NCI-H510A (cell line): ENCODE measurements around the gene GALK2.
"Not testable (repeated sequence)": the region's sequence is repeated elsewhere in the genome, so short reads cannot be mapped to it uniquely, and the experiment has no call there.

ENCODE experiments used
- DNase-seq: peaks from one replicate; lab custom pipeline; 2025; lab: John Stamatoyannopoulos, UW

GALK2 gene

DNA sequence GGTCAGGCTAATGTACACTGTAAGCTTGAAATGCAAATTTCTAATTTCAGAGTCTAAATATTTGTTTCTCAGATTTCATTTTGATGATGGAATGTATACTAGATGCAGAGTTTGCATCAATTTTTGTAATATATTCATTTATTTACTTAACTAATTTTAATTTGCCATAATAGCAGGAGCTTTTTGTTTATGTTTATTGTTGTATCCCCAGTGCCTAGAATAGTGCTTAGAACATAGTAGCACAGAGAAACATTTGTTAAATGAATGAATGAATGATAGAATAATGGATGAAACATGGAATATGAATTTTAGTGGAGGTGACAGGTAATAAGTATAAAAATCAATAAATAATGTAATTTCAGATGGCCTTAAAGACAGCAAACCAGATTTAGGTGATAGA, 5.2 kb upstream of the GALK2 start:
- no peak for DNase-seq

DNA sequence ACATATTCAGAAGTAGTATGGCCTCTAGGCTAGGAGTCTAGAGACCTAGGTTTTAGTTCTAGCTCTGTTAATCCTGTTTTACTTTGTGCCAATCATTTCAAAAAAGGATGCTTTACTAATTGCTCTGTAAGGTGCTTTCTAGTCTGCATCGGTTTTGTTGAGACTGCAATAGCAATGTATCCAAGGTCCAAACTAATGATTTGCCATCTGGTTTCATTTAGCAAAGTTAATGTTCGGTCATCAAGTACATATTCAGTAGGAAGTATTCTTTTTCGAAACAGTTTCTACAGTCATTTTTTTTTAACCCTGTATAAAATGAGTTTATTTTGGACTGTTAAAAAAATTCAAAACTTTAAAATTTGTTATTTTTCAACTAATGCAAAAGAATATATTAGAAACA, 2.0 kb upstream of the GALK2 start:
- no peak for DNase-seq

DNA sequence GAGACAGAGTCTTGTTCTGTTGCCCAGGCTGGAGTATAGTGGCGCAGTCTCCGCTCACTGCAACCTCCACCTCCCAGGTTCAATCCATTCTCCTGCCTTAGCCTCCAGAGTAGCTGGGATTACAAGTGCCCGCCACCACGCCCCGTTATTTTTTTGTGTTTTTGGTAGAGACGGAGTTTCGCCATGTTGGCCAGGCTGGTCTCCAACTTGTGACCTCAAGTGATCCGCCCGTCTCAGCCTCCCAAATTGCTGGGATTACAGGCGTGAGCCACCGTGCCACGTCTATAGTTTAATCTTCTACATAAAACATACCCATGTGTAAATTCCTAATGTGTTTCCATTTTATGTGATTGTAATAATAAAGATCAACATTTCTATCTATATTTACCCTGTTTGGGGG, 1.7 kb downstream of the GALK2 start:
- DNase-seq, result no peak

DNA sequence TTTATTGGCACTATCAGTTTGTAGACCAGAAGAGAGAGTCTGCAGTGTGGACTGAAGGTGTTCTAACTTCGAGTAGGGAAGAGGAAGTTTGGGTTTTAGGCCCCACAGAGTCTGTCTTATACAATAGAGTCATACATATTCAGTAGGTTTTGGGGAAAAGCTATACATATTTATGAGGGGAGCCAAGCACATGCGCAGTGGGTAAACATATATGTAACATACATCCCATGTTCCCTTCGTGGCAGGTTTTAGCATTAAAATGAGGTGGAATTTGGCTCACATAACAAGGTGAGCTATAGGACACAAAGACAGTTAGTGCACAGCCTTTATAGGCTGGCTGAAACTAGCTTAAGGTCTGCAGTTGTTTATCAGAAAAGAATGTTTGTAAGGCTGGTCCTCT, 4.9 kb downstream of the GALK2 start:
- DNase-seq, result no peak

DNA sequence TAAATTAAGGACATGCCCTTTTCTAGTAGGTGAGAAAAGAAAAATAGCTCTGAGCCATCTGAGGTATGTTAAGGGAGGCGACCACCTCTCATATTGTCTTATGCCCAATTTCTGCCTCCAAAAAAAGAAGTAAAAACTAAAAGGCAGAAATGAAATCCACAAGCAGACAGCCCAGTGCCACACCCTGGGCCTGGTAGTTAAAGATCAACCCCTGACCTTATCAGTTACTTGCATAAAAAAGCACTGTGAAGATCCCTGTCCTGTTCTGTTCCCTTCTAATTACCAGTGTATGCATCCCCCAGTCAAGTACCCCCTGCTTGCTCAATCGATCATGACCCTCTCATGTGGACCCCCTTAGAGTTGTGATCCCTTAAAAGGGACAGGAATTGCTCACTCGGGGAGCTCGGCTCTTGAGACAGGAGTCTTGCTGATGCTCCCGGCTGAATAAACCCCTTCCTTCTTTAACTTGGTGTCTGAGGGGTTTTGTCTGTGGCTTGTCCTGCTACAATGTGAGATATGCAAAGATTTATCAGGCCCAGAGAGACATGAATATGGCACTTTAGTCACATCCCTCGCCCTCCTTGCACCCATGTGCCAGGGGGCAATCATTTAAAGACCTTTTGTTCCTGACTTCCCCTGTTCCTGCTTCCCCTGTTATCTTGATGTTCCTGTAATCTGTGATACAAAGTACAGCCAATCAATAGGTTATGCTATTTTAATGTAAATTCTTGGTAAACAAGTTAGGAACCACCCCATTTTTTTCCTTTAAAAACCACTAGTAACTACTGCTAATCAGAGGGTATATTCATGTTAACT, 5.7 kb downstream of the GALK2 start:
- not testable (repeated sequence) for DNase-seq

DNA sequence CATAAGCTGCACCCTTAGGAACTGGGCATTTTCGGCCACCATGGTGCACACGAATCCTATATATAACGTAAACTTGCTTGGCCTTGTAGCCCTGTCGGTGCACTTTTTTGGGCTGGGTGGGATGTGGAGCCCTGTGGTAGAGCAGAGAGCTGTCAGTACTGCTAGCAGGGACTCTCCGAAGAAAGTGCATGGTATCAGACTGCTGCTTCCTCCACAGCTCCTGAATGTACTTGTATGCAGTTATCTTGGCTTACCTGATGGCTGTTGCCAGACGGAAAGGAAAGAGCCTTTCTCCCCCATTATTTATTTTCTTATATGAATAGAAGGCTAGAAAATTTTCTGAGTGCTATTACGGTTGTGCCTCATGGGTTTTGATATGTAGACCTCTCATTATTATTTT, 8.4 kb downstream of the GALK2 start:
- no peak for DNase-seq

DNA sequence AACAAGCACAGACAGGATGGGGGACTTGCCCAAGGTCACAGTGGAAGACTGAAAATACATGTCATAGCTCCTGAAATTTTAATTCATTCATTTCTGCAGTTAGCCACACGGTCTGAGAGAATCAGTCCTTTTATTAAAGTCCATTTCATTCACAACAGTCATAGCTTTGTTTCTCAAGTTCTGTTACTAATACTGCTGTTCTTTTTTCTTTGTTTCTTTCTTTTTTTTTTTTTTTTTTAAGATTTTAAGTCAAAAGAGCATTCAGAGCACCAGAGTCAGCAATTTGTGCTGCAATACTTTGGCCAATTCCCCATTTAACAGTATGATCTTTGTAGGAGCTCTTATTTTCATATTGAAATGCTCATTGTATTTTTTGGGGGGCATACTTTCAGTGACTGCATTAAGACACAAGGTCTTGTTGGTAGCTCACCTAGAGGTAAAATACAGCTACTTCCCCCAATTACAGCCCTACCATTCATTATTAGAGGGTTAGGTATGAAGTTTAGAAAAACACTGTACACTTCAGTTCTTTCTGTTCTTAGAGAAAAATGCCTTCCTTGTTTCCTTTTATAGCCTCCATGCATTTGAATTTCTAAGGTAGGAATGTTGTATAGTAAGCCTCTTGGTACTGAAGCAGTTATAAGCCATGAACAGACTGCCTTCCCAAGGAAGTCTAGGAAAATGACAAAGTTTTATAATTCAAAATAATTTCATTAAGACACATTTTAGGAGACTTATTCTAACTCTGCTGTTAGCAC, 9.6 kb downstream of the GALK2 start:
- no peak for DNase-seq

DNA sequence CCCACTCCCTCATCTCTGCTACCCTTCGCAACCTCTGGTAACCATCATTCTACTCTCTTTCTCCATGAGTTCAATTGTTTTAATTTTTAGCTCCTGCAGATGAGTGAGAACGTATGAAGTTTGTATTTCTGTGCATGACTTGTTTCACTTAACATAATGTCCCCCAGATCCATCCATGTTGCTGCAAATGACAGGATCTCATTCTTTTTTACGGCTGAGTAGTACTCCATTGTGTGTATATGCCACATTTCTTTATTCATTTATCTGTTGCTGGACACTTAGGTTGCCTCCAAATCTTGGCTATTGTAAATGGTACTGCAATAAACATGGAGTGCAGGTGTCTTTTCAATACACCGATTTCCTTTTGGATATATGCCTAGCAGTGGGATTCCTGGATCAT, 12.1 kb downstream of the GALK2 start:
- DNase-seq, result no peak

DNA sequence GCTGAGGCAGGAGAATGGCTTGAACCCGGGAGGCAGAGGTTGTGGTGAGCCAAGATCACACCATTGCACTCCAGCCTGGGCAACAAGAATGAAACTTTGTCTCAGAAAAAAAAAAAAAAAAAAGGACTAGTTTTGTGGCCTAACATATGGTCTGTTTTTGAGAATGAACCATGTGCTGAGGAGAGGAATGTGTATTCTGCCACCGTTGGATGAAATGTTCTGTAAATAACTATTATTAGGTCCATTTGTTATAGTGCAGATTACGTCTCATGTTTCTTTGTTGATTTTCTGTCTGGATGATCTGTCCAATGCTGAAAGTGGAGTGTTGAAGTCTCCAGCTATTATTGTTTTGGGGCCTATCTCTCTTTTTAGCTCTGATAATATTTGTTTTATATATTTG, 13.7 kb downstream of the GALK2 start:
- not testable (repeated sequence) for DNase-seq

DNA sequence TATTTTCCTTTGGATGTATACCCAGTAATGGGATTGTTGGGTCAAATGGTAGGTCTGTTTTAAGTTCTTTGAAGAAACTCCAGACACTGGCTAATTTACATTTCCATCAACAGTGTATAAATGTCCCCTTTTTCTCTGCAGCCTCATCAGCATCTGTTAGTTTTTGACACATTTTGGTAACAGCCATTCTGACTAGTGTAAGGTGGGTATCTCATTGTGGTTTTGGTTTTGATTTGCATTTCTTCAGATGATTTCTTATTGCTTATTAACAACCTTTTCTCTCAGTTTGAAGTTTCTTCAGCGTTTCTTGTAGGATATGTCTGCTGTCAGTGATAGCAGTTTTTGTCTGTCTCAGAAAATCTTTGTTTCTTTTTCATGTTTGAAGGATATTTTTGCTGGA, 15.4 kb downstream of the GALK2 start:
- no peak for DNase-seq

DNA sequence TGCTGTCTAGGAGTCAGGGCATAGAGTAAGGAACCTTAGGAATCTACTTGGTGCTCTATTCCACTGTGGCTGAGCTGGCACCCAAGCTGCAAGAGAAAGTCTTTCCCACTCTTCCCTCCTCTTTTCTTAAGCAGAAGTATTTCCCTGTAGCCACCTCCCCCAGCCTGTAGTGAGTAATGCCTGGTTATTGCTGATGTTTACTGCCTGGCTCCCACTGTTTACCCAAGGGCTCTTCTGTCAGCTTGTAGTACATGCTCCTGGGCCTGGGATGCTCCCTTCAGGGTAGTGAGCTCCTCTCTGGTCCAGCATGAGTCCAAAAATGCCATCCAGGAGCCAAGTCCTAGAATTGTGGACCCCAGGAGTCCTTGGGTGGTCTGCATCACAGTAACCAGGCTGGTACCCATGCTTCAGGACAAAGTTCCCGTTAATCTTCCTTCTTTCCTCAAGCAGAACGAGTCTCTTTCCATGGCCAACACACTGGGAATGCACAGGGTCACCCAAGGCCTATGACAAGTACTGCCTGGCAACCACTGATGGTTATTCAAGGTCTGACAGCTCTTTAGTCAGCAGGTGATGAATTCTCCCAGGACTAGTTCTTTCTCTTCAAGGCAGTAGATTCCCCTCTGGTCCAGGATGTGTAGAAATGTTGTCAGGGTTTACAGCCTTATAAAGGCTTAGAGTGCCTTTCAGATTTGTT, 17.6 kb downstream of the GALK2 start:
- DNase-seq, result no peak

DNA sequence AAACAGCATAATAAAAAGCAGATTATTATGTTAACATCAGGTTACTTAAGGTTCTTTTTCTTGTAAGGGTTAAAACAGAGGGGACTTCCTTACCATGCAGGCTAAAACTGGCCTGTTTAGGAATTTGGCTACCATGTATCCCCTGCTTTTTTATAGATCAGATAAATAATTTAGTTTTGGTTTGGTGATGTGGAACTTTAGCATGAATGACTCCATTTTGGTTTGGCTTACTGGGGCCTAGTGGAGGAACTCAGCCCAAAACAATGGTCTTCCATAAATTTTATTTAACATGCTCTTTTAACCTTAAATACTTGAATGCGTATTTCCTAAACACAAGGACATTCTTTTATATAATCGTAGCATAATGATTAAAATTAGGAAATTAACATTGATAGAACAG, 18.9 kb downstream of the GALK2 start:
- DNase-seq, result no peak

DNA sequence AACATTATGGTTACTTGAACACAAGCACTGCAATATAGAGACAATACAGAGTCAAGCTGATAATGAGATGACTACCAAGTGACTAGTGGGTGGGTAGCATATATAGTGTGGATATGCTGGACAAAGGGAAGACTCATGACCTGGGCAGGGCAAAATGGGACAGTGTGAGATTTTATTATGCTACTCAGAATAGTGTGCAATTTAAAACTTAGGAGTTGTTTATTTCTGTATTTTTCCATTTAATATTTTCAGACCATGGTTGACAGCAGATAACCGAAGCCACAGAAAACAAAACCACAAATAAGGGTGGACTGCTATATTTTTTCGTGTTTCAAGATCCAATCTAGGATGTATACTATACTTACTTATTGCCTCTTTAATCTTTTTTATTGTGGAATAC, 19.6 kb downstream of the GALK2 start:
- no peak for DNase-seq

DNA sequence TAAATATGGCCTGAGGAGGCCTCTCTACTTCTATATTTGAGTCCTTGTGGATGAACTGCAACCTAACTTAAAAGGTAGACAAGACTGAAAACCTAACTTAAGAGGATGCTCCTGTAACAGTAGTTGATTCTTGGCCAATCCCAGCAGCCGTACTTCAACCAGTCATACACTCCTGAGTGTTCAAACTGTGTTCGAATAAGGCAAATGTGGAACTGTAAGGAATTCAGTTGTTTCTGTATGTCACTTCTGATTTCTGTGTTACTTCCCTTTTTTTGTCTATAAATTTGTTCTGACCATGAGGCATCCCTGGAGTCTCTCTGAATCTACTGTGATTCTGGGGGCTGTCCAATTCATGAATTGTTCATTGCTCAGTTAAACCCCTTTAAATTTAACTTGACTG, 20.5 kb downstream of the GALK2 start:
- no peak for DNase-seq

DNA sequence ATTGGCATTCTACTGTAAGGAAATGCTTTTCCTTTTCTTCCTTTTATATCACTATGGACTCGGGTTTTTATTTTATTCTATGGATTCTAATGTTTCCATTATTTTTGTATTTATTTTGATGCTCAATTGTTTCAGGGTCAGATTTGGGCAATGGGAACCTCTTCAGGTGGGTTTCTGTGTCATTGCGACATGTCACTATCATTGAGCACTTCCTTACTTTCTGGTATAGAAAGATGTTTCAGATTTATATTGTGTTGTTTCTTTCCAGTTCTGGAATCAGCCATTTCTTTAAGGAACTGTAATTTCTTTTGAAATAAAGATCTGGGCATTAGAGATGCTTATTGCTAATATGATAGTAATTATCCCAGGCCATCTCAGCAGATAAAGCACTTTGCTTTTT, 21.8 kb downstream of the GALK2 start:
- no peak for DNase-seq

DNA sequence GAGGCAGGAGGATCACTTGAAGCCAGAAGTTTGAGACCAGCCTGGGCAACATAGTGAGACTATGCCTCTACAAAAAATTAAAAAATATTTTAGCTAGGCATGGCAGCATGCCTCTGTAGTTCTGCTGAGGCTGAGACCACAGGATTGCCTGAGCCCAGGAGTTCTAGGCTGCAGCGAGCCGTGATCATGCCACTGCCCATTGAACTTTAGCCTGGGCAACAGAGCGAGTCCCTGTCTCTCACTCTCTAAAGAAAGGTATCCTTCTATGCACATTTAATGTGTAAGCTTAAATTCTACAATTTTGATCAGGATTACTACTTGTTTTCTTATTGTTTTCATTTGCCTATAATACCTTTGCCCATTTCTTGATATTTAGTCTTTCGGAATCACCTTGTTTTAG, 26.8 kb downstream of the GALK2 start:
- DNase-seq, result no peak

DNA sequence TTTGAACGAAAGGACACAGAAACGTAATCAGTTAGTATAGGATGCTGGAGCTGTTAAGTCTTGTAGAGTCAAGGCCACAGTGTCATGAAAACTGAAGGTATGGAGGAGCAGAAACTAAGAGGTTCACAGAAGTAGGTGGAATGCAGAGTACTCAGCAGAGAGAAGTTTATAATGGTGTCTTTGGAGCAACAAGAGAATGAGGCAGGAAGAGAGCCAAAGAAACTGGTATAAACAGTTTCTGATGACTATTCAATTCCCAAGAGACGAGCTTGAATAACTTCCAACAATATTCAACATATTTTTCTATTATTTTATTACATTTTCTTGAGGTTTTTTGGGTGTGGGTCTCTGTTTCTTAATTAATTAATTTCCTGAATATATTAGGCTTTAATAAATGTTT, 29.6 kb downstream of the GALK2 start:
- no peak for DNase-seq

DNA sequence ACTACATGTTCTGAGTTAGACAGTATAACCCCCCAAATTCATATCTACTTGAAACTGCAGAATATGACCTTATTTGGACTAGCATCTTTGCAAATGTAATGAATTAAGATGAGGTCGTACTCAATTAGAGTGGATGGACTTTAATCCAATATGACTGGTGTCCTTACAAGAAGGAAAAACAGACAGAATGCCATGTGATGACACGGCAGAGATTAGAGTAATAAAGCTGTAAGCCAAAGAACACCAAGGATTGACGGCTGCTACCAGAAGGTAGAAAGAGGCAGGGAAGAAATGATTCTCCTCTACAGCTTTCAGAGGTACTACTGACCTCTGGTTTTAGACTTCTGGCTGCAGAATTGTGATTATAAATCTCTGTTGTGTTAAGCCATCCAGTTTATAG, 30.3 kb downstream of the GALK2 start:
- no peak for DNase-seq

DNA sequence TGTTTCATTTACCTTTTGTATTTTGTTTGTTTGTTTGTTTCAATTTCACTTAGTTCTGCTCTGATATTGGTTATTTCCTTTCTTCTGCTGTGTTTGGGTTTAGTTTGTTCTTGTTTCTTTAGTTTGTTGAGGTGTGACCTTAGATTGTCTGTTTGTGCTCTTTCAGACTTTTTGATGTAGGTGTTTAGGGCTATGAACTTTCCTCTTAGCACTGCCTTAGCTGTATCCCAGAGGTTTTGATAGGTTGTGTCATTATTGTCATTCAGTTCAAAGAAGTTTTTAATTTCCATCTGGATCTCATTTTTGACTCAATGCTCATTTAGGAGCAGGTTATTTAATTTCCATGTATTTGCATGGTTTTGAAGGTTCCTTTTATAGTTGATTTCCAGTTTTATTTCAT, 38.1 kb downstream of the GALK2 start:
- DNase-seq, result not testable (repeated sequence)

DNA sequence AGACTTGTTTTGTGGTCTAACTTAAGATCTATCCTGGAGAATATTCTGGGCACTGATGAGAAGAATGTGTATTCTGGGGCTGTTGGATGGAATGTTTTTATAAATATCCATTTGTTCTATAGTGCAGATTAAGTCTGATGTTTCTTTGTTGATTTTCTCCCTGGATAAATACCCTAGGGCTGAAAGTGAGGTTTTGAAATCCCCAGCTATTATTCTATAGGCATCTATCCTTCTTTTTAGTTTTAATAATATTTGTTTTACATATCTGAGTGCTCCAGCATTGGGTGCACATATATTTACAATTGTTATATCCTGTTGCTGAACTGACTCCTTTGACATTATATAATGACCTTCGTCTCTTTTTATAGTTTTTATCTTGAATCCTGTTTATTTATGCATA, 42.9 kb downstream of the GALK2 start:
- DNase-seq, result no peak

DNA sequence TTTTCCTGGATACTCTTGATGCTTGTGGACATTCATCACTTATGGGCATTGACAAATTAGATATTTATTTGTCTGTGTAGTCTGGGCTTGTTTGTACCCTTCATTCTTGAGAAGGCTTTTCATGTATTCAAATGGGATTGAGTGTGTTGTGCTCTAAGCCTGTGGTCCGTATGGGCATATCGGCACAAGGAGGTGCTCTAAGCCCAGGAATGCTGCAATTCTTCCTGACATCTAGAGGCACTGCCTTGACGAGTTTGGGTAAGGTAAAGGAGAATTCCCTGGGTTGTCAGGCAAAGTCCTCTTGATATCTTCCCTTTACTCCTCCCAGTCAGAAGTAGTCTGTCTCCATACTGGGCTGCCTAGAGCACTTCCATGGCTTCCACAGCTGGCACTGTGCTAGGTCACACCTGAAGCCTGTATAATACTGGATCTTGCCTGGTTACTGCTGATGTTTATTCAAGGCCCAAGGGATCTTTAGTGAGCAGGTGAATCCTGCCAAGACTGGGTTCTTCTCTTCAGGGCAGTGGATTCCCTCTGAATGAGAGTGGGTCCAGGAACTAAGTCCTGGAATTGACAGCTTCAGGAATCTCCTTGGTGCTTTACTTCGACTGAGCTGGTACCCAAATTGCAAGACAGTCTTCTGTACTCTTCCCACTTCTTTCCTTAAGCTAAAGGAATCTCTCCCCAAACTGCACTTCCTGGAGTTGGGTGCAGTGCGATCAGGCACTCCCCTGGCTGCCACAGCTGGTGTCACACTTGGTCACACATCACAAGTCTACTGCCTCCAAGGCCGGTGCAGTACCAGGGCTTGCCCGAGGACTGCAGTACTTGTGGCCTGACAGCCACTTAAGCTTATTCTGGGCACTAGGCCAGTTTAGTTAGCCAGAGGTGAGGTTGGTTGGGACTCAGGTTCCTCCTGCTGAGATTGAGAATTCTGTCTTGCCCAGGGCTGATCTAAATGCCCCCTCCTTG, 46.0 kb downstream of the GALK2 start:
- peak; percentile 65 for DNase-seq
